Esophagus muscularis mucosa (tissue), 4 donors: ENCODE data around the gene GAL.

Experiments used
- EP300 ChIP-seq: sonication (generic); formaldehyde crosslinking; IDR thresholded peaks from one replicate; pipeline ENCODE4 v1.6.1; 2017; ENCODE audit warnings: antibody characterized with exemption
- POLR2A ChIP-seq: fragments of 450-650 bp; IDR thresholded peaks from one replicate; pipeline ENCODE4 v1.6.1; 2017; ENCODE audit warnings: antibody characterized with exemption, moderate library complexity, mild to moderate bottlenecking, low read depth
- POLR2AphosphoS5 ChIP-seq, 2 donors: sonication (generic); formaldehyde crosslinking; IDR thresholded peaks; one replicate each; pipeline ENCODE4 v1.6.1; 2017; ENCODE audit warnings: antibody characterized with exemption in 2 of 2
- TF ChIP-seq, protein P1 (sequence below), 3 experiments: fragments of 200-600 bp in 2 of 3; fragments of 450-650 bp in 1 of 3; sonication (generic) in 2 of 3; IDR thresholded peaks; one replicate each; pipeline ENCODE4 v1.5.1; 2017 to 2019; ENCODE audit warnings: antibody characterized with exemption in 3 of 3, mild to moderate bottlenecking in 2 of 3, moderate library complexity in 1 of 3

DNA sequence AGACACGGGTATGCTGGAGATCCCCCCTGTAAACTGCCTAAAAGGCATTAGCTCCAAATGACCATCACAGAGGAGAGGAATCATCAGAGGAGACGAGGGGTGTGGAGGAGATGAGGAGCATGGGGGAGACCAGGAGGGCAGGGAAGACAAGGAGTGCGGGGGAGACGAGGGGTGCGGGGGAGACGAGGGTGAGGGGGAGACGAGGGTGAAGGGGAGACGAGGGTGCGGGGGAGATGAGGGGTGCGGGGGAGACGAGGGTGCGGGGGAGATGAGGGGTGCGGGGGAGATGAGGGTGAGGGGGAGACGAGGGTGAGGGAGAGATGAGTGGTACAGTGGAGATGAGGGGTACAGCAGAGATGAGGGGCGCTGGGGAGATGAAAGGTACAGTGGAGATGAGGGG, 17.5 kb upstream of the GAL start:
- TF ChIP-seq, protein P1, sequence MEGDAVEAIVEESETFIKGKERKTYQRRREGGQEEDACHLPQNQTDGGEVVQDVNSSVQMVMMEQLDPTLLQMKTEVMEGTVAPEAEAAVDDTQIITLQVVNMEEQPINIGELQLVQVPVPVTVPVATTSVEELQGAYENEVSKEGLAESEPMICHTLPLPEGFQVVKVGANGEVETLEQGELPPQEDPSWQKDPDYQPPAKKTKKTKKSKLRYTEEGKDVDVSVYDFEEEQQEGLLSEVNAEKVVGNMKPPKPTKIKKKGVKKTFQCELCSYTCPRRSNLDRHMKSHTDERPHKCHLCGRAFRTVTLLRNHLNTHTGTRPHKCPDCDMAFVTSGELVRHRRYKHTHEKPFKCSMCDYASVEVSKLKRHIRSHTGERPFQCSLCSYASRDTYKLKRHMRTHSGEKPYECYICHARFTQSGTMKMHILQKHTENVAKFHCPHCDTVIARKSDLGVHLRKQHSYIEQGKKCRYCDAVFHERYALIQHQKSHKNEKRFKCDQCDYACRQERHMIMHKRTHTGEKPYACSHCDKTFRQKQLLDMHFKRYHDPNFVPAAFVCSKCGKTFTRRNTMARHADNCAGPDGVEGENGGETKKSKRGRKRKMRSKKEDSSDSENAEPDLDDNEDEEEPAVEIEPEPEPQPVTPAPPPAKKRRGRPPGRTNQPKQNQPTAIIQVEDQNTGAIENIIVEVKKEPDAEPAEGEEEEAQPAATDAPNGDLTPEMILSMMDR (IDR thresholded peaks at IDR 0.05) = no peak
- no peak for TF ChIP-seq POLR2A
- no peak for TF ChIP-seq EP300
- TF ChIP-seq POLR2AphosphoS5 (IDR thresholded peaks at IDR 0.05) = no peak
